Gastroesophageal sphincter (tissue), 4 donors: ENCODE data around the gene ROR2. TPM values are rescaled to one million over a fixed set of nuclear protein-coding genes. Genes with fewer than 3 reads are reported as not detected.

Source experiments
- ATAC-seq: fragments of 150-250 bp; one replicate; pipeline ENCODE4 v1.9.1; 2016; ENCODE audit warnings: mild to moderate bottlenecking, moderate library complexity
- H3K27ac ChIP-seq, 4 donors: fragments of 200-600 bp; sonication (generic) in 3 of 4; 1 replicate in 3 of 4; 2 replicates in 1 of 4; pipeline ENCODE4 v1.5.1; 2016 to 2019
- H3K27me3 ChIP-seq: fragments of 200-600 bp; sonication (generic); one replicate; pipeline ENCODE4 v1.5.1; 2019
- H3K36me3 ChIP-seq, 2 donors: fragments of 200-600 bp; sonication (generic); one replicate each; pipeline ENCODE4 v1.5.1; 2019; ENCODE audit warnings: control low read depth in 1 of 2
- H3K4me1 ChIP-seq, 3 donors: fragments of 200-600 bp; sonication (generic); 1 replicate in 2 of 3; 2 replicates in 1 of 3; pipeline ENCODE4 v1.5.1; 2016 to 2019; ENCODE audit warnings: control low read depth in 2 of 3
- H3K4me3 ChIP-seq, 2 donors: fragments of 200-600 bp; sonication (generic); one replicate each; pipeline ENCODE4 v1.5.1; 2019; ENCODE audit warnings: mild to moderate bottlenecking in 1 of 2, moderate library complexity in 1 of 2
- H3K9me3 ChIP-seq, 3 donors: fragments of 200-600 bp; sonication (generic); one replicate each; pipeline ENCODE4 v1.5.1; 2017 to 2019; ENCODE audit warnings: control low read depth in 2 of 3
- EP300 ChIP-seq: sonication (generic); formaldehyde crosslinking; IDR thresholded peaks from one replicate; pipeline ENCODE4 v1.6.1; 2017; ENCODE audit warnings: antibody characterized with exemption, mild to moderate bottlenecking
- POLR2A ChIP-seq, 2 donors: fragments of 450-650 bp; IDR thresholded peaks; one replicate each; pipeline ENCODE4 v1.6.1; 2017; ENCODE audit warnings: antibody characterized with exemption in 2 of 2, mild to moderate bottlenecking in 2 of 2, moderate library complexity in 1 of 2
- POLR2AphosphoS5 ChIP-seq: sonication (generic); formaldehyde crosslinking; IDR thresholded peaks from one replicate; pipeline ENCODE4 v1.6.1; 2017; ENCODE audit warnings: antibody characterized with exemption
- WGBS, 2 donors: methylation state at CpG; one replicate each; pipeline ENCODE4 v1.1.5; 2018; ENCODE audit warnings: low coverage in 1 of 2; 5-methylcytosine and 5-hydroxymethylcytosine counted together
- total RNA-seq, 4 donors: library from RNA; depleted of rRNA; stranded (reverse); fragments of >200 nt; gene quantifications; one replicate each; pipeline ENCODE4 v1.1.0, GENCODE V29; 2016
- TF ChIP-seq, protein P1 (sequence below), 4 experiments: fragments of 200-600 bp in 2 of 4; fragments of 450-650 bp in 2 of 4; sonication (generic) in 1 of 4; IDR thresholded peaks; one replicate each; pipeline ENCODE4 v1.5.1; 2017 to 2019; ENCODE audit warnings: antibody characterized with exemption in 4 of 4, mild to moderate bottlenecking in 2 of 4, moderate library complexity in 2 of 4

ROR2 gene
- total RNA-seq, 4 donors from 2014 or later, result 40.8 to 69.1 (median 63.2) TPM

DNA sequence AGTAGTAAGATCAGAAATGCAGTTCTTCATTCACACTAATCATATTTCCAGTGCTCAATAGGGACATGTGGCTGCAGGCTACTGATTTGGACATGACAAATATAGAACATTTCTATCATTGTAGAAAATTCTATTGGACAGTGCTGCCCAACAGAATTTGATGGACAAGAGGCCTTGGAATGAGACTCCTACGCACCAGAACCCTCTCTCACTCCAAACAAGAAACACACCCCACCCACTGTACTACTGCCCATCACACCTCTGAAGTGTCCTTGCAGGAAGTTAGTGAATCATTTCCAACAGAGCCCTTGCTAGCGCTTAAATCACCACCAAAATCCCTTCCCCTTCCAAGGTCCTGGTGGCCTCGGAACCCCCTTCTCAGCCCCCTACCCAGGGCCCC lies 66.5 kb downstream of the ROR2 start:
- H3K27me3 ChIP-seq, result no peaks in the 10 kb centered on the region
- no peak overlapping the region for H3K4me3 ChIP-seq
- ATAC-seq, result no peak
- peaks cover 0 to 33% (median 0%) of the 10 kb centered on the region in 3 donors for H3K4me1 ChIP-seq
- H3K36me3 ChIP-seq, result no peaks in the 10 kb centered on the region
- no peak overlapping the region for H3K27ac ChIP-seq
- 88 to 96% methylated on average over 1 to 2 of the region's 3 CpGs for WGBS, 2 donors
- H3K9me3 ChIP-seq, result no peaks in the 10 kb centered on the region
- no peak for TF ChIP-seq POLR2A (IDR thresholded peaks at IDR 0.05)
- TF ChIP-seq POLR2AphosphoS5, result no peak
- TF ChIP-seq EP300, result no peak

DNA sequence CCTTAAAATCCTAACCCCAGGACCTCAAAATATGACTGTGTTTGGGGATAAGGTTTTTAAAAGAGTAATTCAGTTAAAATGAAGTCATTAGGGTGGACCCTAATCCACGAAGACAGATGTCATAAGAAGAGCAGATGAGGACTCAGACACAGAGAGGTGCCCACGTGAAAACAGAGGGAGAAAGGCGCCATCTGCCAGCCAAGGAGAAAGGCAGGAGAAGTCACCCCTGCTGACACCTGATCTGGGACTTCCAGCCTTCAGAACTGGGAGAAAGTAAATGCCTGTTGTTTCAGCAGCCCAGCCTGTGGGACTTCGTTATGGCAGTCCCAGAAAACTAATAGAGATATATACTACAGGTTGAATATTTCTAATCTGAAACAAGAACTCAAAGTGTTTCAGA lies 67.4 kb downstream of the ROR2 start:
- Histone ChIP-seq H3K4me1 (peaks cover 0 to 34% (median 0%) of the 10 kb centered on the region in 3 donors), H3K27ac (no peak overlapping the region), H3K9me3 (no peaks in the 10 kb centered on the region), H3K36me3 (no peaks in the 10 kb centered on the region), H3K4me3 (no peak overlapping the region), H3K27me3 (no peaks in the 10 kb centered on the region)
- WGBS, 2 donors, result 83 to 93% methylated on average over 4 of the region's 4 CpGs
- ATAC-seq, result no peak
- no peak for TF ChIP-seq POLR2A (IDR thresholded peaks at IDR 0.05)
- no peak for TF ChIP-seq POLR2AphosphoS5
- no peak for TF ChIP-seq EP300
- TF ChIP-seq, protein P1, sequence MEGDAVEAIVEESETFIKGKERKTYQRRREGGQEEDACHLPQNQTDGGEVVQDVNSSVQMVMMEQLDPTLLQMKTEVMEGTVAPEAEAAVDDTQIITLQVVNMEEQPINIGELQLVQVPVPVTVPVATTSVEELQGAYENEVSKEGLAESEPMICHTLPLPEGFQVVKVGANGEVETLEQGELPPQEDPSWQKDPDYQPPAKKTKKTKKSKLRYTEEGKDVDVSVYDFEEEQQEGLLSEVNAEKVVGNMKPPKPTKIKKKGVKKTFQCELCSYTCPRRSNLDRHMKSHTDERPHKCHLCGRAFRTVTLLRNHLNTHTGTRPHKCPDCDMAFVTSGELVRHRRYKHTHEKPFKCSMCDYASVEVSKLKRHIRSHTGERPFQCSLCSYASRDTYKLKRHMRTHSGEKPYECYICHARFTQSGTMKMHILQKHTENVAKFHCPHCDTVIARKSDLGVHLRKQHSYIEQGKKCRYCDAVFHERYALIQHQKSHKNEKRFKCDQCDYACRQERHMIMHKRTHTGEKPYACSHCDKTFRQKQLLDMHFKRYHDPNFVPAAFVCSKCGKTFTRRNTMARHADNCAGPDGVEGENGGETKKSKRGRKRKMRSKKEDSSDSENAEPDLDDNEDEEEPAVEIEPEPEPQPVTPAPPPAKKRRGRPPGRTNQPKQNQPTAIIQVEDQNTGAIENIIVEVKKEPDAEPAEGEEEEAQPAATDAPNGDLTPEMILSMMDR (IDR thresholded peaks at IDR 0.05), result no peak

DNA sequence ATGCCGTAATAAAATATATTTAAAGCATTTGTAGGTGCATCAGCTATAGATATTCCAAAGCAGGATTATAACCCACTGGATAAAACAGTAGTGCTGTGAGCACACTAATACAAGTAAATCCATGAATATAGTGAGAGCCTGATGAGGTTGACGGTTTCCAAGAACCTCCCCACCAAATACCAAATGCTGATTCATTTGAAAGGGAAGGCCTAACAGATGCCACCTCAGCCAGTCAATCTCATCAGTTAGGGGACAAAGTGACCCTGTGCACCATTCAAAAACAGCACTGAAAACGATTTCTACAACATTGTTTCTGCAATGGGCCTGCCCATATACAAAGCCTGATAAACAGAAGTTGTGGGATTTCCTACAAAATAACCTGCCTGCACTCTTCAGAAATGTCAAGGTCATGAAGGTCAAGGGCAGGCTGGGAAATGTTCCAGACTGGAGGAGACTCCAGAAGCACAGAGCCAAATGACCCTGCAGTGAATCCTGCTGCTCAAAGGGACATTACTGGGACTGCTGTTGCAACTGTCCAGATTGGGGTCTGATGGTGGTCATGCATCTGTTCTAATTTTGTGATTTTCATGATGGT lies 69.6 kb downstream of the ROR2 start:
- H3K27ac ChIP-seq, result peak overlapping the region in 1 of 4 donors; percentile 8
- no peak for ATAC-seq
- H3K4me3 ChIP-seq, result no peak overlapping the region
- H3K36me3 ChIP-seq, result no peaks in the 10 kb centered on the region
- WGBS, 2 donors, result 60 to 77% methylated on average over 3 of the region's 3 CpGs
- TF ChIP-seq, protein P1 (IDR thresholded peaks at IDR 0.05), result no peak
- TF ChIP-seq POLR2AphosphoS5, result no peak
- TF ChIP-seq EP300, result no peak
- TF ChIP-seq POLR2A (IDR thresholded peaks at IDR 0.05), result no peak
- H3K9me3 ChIP-seq, result no peaks in the 10 kb centered on the region
- H3K27me3 ChIP-seq, result no peaks in the 10 kb centered on the region
- peaks cover 0 to 51% (median 0%) of the 10 kb centered on the region in 3 donors for H3K4me1 ChIP-seq

DNA sequence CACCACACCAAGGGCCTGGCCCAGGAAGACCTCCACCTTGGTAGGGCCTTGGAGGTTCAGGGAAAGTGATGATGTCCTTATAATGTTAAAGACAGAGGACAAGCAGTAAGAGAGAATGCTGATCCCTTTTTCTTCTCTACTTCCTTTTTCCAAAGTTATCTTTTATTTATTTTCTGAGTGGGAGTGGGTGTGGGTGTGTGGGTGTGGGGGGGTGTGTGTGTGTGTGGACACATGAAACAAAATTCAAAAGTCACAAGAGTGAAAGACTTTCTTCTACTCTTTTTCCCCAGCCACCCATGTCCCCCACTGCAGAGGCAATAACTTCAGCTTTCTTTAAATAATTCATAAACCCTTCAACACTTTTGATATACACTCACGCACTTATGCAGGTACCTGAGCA lies 70.8 kb downstream of the ROR2 start:
- TF ChIP-seq, protein P1 (IDR thresholded peaks at IDR 0.05), result no peak
- TF ChIP-seq EP300, result no peak
- no peak for TF ChIP-seq POLR2AphosphoS5
- no peak for TF ChIP-seq POLR2A (IDR thresholded peaks at IDR 0.05)
- 80 to 100% methylated on average over 1 of the region's 1 CpG for WGBS, 2 donors
- Histone ChIP-seq H3K27me3 (no peaks in the 10 kb centered on the region), H3K36me3 (no peaks in the 10 kb centered on the region), H3K9me3 (no peaks in the 10 kb centered on the region), H3K4me1 (peaks cover 0 to 52% (median 0%) of the 10 kb centered on the region in 3 donors), H3K27ac (no peak overlapping the region), H3K4me3 (no peak overlapping the region)
- no peak for ATAC-seq

DNA sequence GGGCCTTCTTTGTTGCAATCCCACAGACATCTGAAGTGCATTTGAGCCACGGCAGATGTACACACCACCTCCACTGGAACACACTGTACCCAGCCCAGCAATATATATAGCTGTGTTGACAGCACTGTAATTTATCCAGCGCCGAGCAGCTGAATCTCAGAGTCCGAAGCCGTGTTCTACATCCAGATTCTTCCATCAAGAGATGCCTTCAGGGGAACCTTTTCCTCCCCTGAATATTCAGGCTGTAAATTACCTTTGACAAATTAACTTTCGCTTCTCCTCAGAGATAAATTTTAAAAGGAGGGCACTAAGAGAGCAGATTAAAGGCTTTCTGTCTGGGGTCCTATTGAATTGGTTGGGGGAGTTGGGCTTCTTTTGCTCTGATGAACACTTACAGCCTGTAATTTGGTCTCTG lies 76.4 kb downstream of the ROR2 start:
- 47 to 52% methylated on average over 6 of the region's 6 CpGs for WGBS, 2 donors
- no peaks in the 10 kb centered on the region for H3K36me3 ChIP-seq
- no peaks in the 10 kb centered on the region for H3K9me3 ChIP-seq
- peak overlapping the region; percentile 78 to 92 (median 87) for H3K27ac ChIP-seq
- H3K4me3 ChIP-seq, result no peak overlapping the region
- H3K4me1 ChIP-seq, result peaks cover 0 to 81% (median 5%) of the 10 kb centered on the region in 3 donors
- TF ChIP-seq POLR2AphosphoS5 (peak; percentile 96), POLR2A (IDR thresholded peaks at IDR 0.05) (no peak), EP300 (peak; percentile 72)
- TF ChIP-seq, protein P1 (IDR thresholded peaks at IDR 0.05), result no peak
- H3K27me3 ChIP-seq, result no peaks in the 10 kb centered on the region
- peak; percentile 93 for ATAC-seq
